Spleen (tissue), 7 donors: ENCODE results near the gene ALDH3B1.

ENCODE experiments used
- CTCF ChIP-seq, 11 experiments: fragments of 200-600 bp in 7 of 11; fragments of 450-650 bp in 4 of 11; sonication (generic) in 4 of 11; IDR thresholded peaks in 8 of 11; conservative IDR thresholded peaks in 3 of 11; 1 replicate in 7 of 11; 2 replicates in 4 of 11; pipeline versions ENCODE4 v1.4.0 to v1.8.0; 2016 to 2021; ENCODE audit warnings: antibody characterized with exemption in 11 of 11, inconsistent platforms in 4 of 11, mild to moderate bottlenecking in 1 of 11
- POLR2A ChIP-seq, 3 donors: fragments of 450-650 bp; IDR thresholded peaks; one replicate each; pipeline ENCODE4 v1.5.1; 2017; ENCODE audit warnings: antibody characterized with exemption in 3 of 3, mild to moderate bottlenecking in 1 of 3
- POLR2AphosphoS5 ChIP-seq, 3 donors: sonication (generic); formaldehyde crosslinking; IDR thresholded peaks; one replicate each; pipeline ENCODE4 v1.5.1; 2017; ENCODE audit warnings: antibody characterized with exemption in 3 of 3
- donor health status: DM: no; HTN: no; CAD: no; lungs with moderate emphysema.
- donor health status: DM: no; HTN: no; CAD: no.
- donor health status: DM: no; HTN: no; CAD: no.

- TF ChIP-seq CTCF (IDR thresholded peaks at IDR 0.05 in 8 of 11, conservative IDR thresholded peaks at IDR 0.05 in 3 of 11) (no peak), POLR2A (IDR thresholded peaks at IDR 0.05) (no peak), POLR2AphosphoS5 (IDR thresholded peaks at IDR 0.05) (peak in 2 of 3 donors; percentile 34 to 43)
Measured at GRCh38 chr11:68012843-68013610, 2.9 kb downstream of the ALDH3B1 start.
